H1 (cell line): Measurements from ENCODE around the gene SLC37A3. TPM values are rescaled to one million over a fixed set of nuclear protein-coding genes. Genes with fewer than 3 reads are reported as not detected.

Experiments
- CTCF ChIA-PET: fragments of 300-600 bp; sonication (Branson Sonifier 250); formaldehyde crosslinking; loops from one replicate; lab custom pipeline; 2021; ENCODE audit not compliant: partially characterized antibody; lab: Charles Lee
- POLR2A ChIA-PET: fragments of 300-600 bp; sonication (Branson Sonifier 250); formaldehyde crosslinking; loops from one replicate; lab custom pipeline; 2021; ENCODE audit warnings: inconsistent platforms; ENCODE audit not compliant: partially characterized antibody; lab: Charles Lee
- DNase-seq, 2 experiments: peaks; one replicate each; pipeline versions ENCODE4 v3.0.0 to v3.0.0-alpha.2; 2010 to 2022; ENCODE audit warnings: low spot score in 2 of 2, low read depth in 1 of 2, mixed read lengths in 1 of 2
- FAIRE-seq: peaks from 2 replicates; lab custom pipeline; 2011; peaks lifted over from hg19 to GRCh38; lab: Jason Lieb, UNC
- H2AFZ ChIP-seq: 2 replicates; pipeline ENCODE4 v1.8.1; 2012; ENCODE audit warnings: low read length, inconsistent platforms
- H2AK5ac ChIP-seq: 2 replicates; pipeline ENCODE4 v1.6.1; 2013; ENCODE audit warnings: low read depth, low read length
- H2BK120ac ChIP-seq: replicated peaks from 2 replicates; pipeline ENCODE3; 2013; ENCODE audit warnings: low read depth, low read length, inconsistent platforms
- H2BK12ac ChIP-seq: 2 replicates; pipeline ENCODE4 v1.6.1; 2013; ENCODE audit warnings: low read depth, low read length
- H2BK15ac ChIP-seq: 2 replicates; pipeline ENCODE4 v1.6.1; 2013; ENCODE audit warnings: low read length
- H2BK20ac ChIP-seq: 2 replicates; pipeline ENCODE4 v1.6.1; 2013; ENCODE audit warnings: low read length
- H2BK5ac ChIP-seq: 2 replicates; pipeline ENCODE4 v1.6.1; 2013; ENCODE audit warnings: low read depth, low read length
- H3K14ac ChIP-seq: 2 replicates; pipeline ENCODE4 v1.6.1; 2013; ENCODE audit warnings: inconsistent platforms; ENCODE audit not compliant: insufficient read length
- H3K18ac ChIP-seq: 2 replicates; pipeline ENCODE4 v1.6.1; 2013; ENCODE audit warnings: low read length; ENCODE audit errors: extremely low read depth
- H3K23ac ChIP-seq: 2 replicates; pipeline ENCODE4 v1.6.1; 2013; ENCODE audit warnings: inconsistent platforms; ENCODE audit not compliant: insufficient read length
- H3K23me2 ChIP-seq: 2 replicates; pipeline ENCODE4 v1.6.1; 2013; ENCODE audit warnings: low read depth, low read length
- H3K27ac ChIP-seq: 2 replicates; pipeline ENCODE4 v1.6.1; 2011; ENCODE audit warnings: low read depth, low read length, inconsistent platforms
- H3K27me3 ChIP-seq, 4 experiments: replicated peaks in 1 of 4; 1 replicate in 1 of 4; 2 replicates in 3 of 4; pipeline versions ENCODE4 v1.6.1 to v1.8.1; 2011 to 2013; ENCODE audit warnings: low read length in 3 of 4, mild to moderate bottlenecking in 3 of 4, inconsistent platforms in 2 of 4, mixed read lengths in 2 of 4, moderate library complexity in 1 of 4; ENCODE audit not compliant: control insufficient read depth in 3 of 4, insufficient read depth in 3 of 4; ENCODE audit errors: extremely low read depth in 1 of 4
- H3K36me3 ChIP-seq, 4 experiments: 2 replicates each; pipeline versions ENCODE4 v1.6.1 to v1.8.1; 2011 to 2013; ENCODE audit warnings: mild to moderate bottlenecking in 4 of 4, low read length in 3 of 4, moderate library complexity in 2 of 4, control low read depth in 1 of 4, inconsistent platforms in 1 of 4; ENCODE audit not compliant: insufficient read depth in 4 of 4, control insufficient read depth in 2 of 4
- H3K4ac ChIP-seq: replicated peaks from 2 replicates; pipeline ENCODE3; 2013; ENCODE audit warnings: low read length, low read depth, mixed read lengths, inconsistent platforms; ENCODE audit not compliant: insufficient read length
- H3K4me1 ChIP-seq, 4 experiments: replicated peaks in 1 of 4; 1 replicate in 1 of 4; 2 replicates in 3 of 4; pipeline versions ENCODE4 v1.6.1 to v1.8.1; 2011 to 2013; ENCODE audit warnings: low read length in 3 of 4, inconsistent platforms in 2 of 4, mixed read lengths in 1 of 4; ENCODE audit not compliant: insufficient read depth in 4 of 4, control insufficient read depth in 3 of 4
- H3K4me2 ChIP-seq, 2 experiments: 2 replicates each; pipeline versions ENCODE4 v1.6.1 to v1.8.1; 2011 to 2013; ENCODE audit warnings: low read depth in 2 of 2, low read length in 2 of 2, control low read depth in 1 of 2, inconsistent platforms in 1 of 2, mild to moderate bottlenecking in 1 of 2; ENCODE audit not compliant: insufficient read depth in 1 of 2
- H3K4me3 ChIP-seq, 4 experiments: fragments of 200-600, 300-600 bp in 1 of 4; sonication (generic), shearing (Covaris generic), sonication (Bioruptor Twin) in 1 of 4; 2 replicates each; pipeline versions ENCODE4 v1.5.1 to v1.8.1; 2011 to 2016; ENCODE audit warnings: low read length in 4 of 4, low read depth in 3 of 4, control low read depth in 2 of 4, inconsistent platforms in 2 of 4, mild to moderate bottlenecking in 2 of 4, mixed read lengths in 1 of 4, moderate library complexity in 1 of 4; ENCODE audit not compliant: insufficient read depth in 2 of 4; ENCODE audit errors: extremely low read depth in 1 of 4
- H3K56ac ChIP-seq: replicated peaks from 2 replicates; pipeline ENCODE3; 2013; ENCODE audit warnings: low read depth, mild to moderate bottlenecking, mixed read lengths, low read length, inconsistent platforms; ENCODE audit not compliant: insufficient read length
- H3K79me1 ChIP-seq: 2 replicates; pipeline ENCODE4 v1.6.1; 2013; ENCODE audit warnings: low read depth, low read length, control low read depth
- H3K79me2 ChIP-seq, 2 experiments: 2 replicates each; pipeline versions ENCODE4 v1.6.1 to v1.8.1; 2012 to 2013; ENCODE audit warnings: low read length in 2 of 2, mild to moderate bottlenecking in 2 of 2, inconsistent platforms in 1 of 2; ENCODE audit not compliant: insufficient read depth in 2 of 2, control insufficient read depth in 1 of 2
- H3K9ac ChIP-seq, 4 experiments: replicated peaks in 1 of 4; 1 replicate in 1 of 4; 2 replicates in 3 of 4; pipeline versions ENCODE4 v1.6.1 to v1.8.1; 2011 to 2013; ENCODE audit warnings: low read depth in 3 of 4, low read length in 3 of 4, control low read depth in 2 of 4, mild to moderate bottlenecking in 2 of 4, moderate library complexity in 2 of 4, inconsistent platforms in 1 of 4; ENCODE audit errors: extremely low read depth in 1 of 4
- H3K9me3 ChIP-seq, 2 experiments: 2 replicates each; pipeline versions ENCODE4 v1.6.1 to v1.8.1; 2012 to 2013; ENCODE audit warnings: mild to moderate bottlenecking in 2 of 2, moderate library complexity in 2 of 2, control low read depth in 1 of 2, inconsistent platforms in 1 of 2, low read depth in 1 of 2, low read length in 1 of 2, mixed read lengths in 1 of 2; ENCODE audit not compliant: insufficient read depth in 2 of 2
- H4K20me1 ChIP-seq, 2 experiments: replicated peaks in 1 of 2; 2 replicates each; pipeline versions ENCODE3 to v1.8.1; 2011 to 2013; ENCODE audit warnings: inconsistent platforms in 2 of 2, low read length in 2 of 2, mild to moderate bottlenecking in 1 of 2; ENCODE audit not compliant: insufficient read depth in 2 of 2, control insufficient read depth in 1 of 2
- H4K5ac ChIP-seq: 2 replicates; pipeline ENCODE4 v1.6.1; 2013; ENCODE audit warnings: low read length, low read depth, mixed read lengths, inconsistent platforms; ENCODE audit not compliant: insufficient read length
- H4K8ac ChIP-seq: 2 replicates; pipeline ENCODE4 v1.8.0; 2013; ENCODE audit warnings: mild to moderate bottlenecking, moderate library complexity, low read length, inconsistent platforms; ENCODE audit not compliant: insufficient read depth; ENCODE audit errors: extremely low read depth
- H4K91ac ChIP-seq: replicated peaks from 2 replicates; pipeline ENCODE3; 2013; ENCODE audit warnings: low read length, mixed read lengths, inconsistent platforms; ENCODE audit not compliant: insufficient read length
- BRCA1 ChIP-seq: IDR thresholded peaks from 2 replicates; pipeline ENCODE4 v1.6.1; 2012; ENCODE audit warnings: low read depth, low read length, improper control_type of control experiment
- HDAC2 ChIP-seq, 2 experiments: fragments of 300-600 bp in 1 of 2; sonication (generic) in 1 of 2; IDR thresholded peaks; 2 replicates each; pipeline ENCODE4 v1.6.1; 2011 to 2012; ENCODE audit warnings: low read depth in 2 of 2, low read length in 2 of 2, mild to moderate bottlenecking in 2 of 2, moderate library complexity in 2 of 2, borderline replicate concordance in 1 of 2, inconsistent platforms in 1 of 2
- RBBP5 ChIP-seq: IDR thresholded peaks from 2 replicates; pipeline ENCODE4 v1.7.1; 2012; ENCODE audit warnings: low read depth, mild to moderate bottlenecking, inconsistent platforms, low read length, moderate library complexity, borderline replicate concordance
- SP4 ChIP-seq: IDR thresholded peaks from 2 replicates; pipeline ENCODE4 v1.6.1; 2012; ENCODE audit warnings: low read length, inconsistent platforms
- WGBS, 2 experiments: shearing (Covaris generic) in 1 of 2; methylation state at CpG; one replicate each; pipeline versions ENCODE4 v1.1.6 to v1.1.7; 2013 to 2015; ENCODE audit warnings: low lambda C conversion rate in 2 of 2, mixed read lengths in 2 of 2, inconsistent platforms in 1 of 2, low coverage in 1 of 2, missing lambda C conversion rate in 1 of 2; ENCODE audit not compliant: insufficient replicate concordance in 2 of 2, insufficient coverage in 1 of 2, insufficient read length in 1 of 2; ENCODE audit errors: extremely low coverage in 1 of 2, missing lambda C conversion rate in 1 of 2; 5-methylcytosine and 5-hydroxymethylcytosine counted together
- polyA plus RNA-seq, 7 experiments: library from polyadenylated mRNA; depleted of rRNA in 3 of 7; stranded (reverse) in 5 of 7; unstranded in 2 of 7; fragments of >200 nt in 5 of 7; fragments of 200-250 nt in 2 of 7; gene quantifications; 1 replicate in 5 of 7; 2 replicates in 1 of 7; 4 replicates in 1 of 7; pipeline versions ENCODE4 v1.2.1 to v1.2.3, GENCODE V29; 2011 to 2013; ENCODE audit warnings: missing spikeins in 2 of 7, mixed read lengths in 2 of 7
- total RNA-seq: library from RNA; stranded (reverse); fragmentation: NEBNext Ultra II Directional; extraction: Animal tissue kit (Norgen Biotek cat#: 25700); gene quantifications from 2 replicates; pipeline ENCODE4 v1.2.1, GENCODE V29; 2021

Gene SLC37A3
- total and polyA plus RNA-seq, 2 of the 8 experiments (the other 6 are each of a cell fraction or from before 2014, with no cell fraction given), result 58.2 to 71.0 TPM

- DNase-seq (no peak), FAIRE-seq (no peak)
- no peak overlapping the region for H3K4ac ChIP-seq
- no peak overlapping the region for H3K4me3 ChIP-seq
- ChIA-PET CTCF (interaction anchor here (0.6 to 3.8 kb wide), 2 partner anchors 23 to 39 kb away, joined by 3 to 18 read pairs; no protein-coding TSS in a partner anchor), POLR2A (no interaction called here)
- H3K79me1 ChIP-seq, result no peaks in the 10 kb centered on the region
- no peak overlapping the region for H2BK120ac ChIP-seq
- H4K20me1 ChIP-seq, result no peaks in the 10 kb centered on the region
- H4K91ac ChIP-seq, result no peak overlapping the region
- no peak overlapping the region for H4K5ac ChIP-seq
- no peak overlapping the region for H2AK5ac ChIP-seq
- no peaks in the 10 kb centered on the region for H3K9me3 ChIP-seq
- H2BK5ac ChIP-seq, result no peak overlapping the region
- peaks cover 0 to 3% (median 0%) of the 10 kb centered on the region in 4 experiments; a peak in 2 of 8 replicates for H3K36me3 ChIP-seq
- H3K9ac ChIP-seq, result no peak overlapping the region
- TF ChIP-seq RBBP5, result no peak
- no peak for TF ChIP-seq HDAC2 (IDR thresholded peaks at IDR 0.05; ENCODE audit: borderline replicate concordance in 1 of 2, low read depth in 2 of 2, low read length in 2 of 2)
- TF ChIP-seq SP4, result no peak
- no peak for TF ChIP-seq BRCA1
- H3K4me1 ChIP-seq, result no peaks in the 10 kb centered on the region
- no peak overlapping the region for H3K14ac ChIP-seq
- no peak overlapping the region for H2AFZ ChIP-seq
- H3K27ac ChIP-seq, result no peak overlapping the region
- H4K8ac ChIP-seq, result no peak overlapping the region
- 0 out of 2 replicates have a peak, but pooled peaks cover 1% of the 10 kb centered on the region for H3K23me2 ChIP-seq
- H3K79me2 ChIP-seq, result no peaks in the 10 kb centered on the region
- H3K23ac ChIP-seq, result no peak overlapping the region
- H2BK15ac ChIP-seq, result no peak overlapping the region
- no peak overlapping the region for H2BK12ac ChIP-seq
- H3K27me3 ChIP-seq, result no peaks in the 10 kb centered on the region
- no peak overlapping the region for H2BK20ac ChIP-seq
- WGBS, 2 experiments, result 83% methylated on average over 2 of the region's 2 CpGs; no CpG with 5 or more reads in 1 of the 2 experiments
- no peak overlapping the region for H3K56ac ChIP-seq
- no peak overlapping the region for H3K18ac ChIP-seq
- no peak overlapping the region for H3K4me2 ChIP-seq
Measured at GRCh38 chr7:140421521-140421920, 23.2 kb upstream of the SLC37A3 start.
